OCI-LY1 (cell line): Measurements from ENCODE around the gene SEL1L3.

ENCODE experiments used
- EZH2 ChIP-seq: fragments of 200-600 bp; sonication (generic), shearing (Covaris generic); IDR thresholded peaks from 2 replicates; pipeline ENCODE4 v1.8.0; 2017; ENCODE audit warnings: borderline replicate concordance, mixed run types, mild to moderate bottlenecking, antibody characterized with exemption, low read length, moderate library complexity, mixed read lengths
- TF ChIP-seq, protein P1 (sequence below): fragments of 200-600 bp; sonication (generic), shearing (Covaris generic); IDR thresholded peaks from 2 replicates; pipeline ENCODE4 v1.5.1; 2017; ENCODE audit warnings: mild to moderate bottlenecking, antibody characterized with exemption, low read length, moderate library complexity, mixed read lengths

DNA sequence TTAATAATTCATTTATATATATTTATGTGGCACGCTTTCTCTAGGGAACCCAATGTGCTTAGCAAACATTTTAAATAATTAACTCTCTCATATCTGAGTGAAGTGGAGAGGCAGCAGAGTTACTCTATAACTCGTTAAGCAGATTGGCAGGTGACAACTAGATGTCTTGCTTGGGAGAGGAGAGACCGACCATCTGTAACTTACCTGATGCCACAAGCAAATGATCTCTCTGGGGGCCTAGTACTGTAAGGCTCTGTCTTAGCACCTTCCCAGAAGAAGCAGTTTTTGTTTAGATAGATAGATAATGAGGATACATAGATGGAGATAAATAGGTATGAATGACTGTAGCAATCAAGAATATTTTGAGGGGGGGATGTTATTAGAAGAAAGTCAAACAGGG, 11.9 kb upstream of the SEL1L3 start:
- TF ChIP-seq, protein P1, sequence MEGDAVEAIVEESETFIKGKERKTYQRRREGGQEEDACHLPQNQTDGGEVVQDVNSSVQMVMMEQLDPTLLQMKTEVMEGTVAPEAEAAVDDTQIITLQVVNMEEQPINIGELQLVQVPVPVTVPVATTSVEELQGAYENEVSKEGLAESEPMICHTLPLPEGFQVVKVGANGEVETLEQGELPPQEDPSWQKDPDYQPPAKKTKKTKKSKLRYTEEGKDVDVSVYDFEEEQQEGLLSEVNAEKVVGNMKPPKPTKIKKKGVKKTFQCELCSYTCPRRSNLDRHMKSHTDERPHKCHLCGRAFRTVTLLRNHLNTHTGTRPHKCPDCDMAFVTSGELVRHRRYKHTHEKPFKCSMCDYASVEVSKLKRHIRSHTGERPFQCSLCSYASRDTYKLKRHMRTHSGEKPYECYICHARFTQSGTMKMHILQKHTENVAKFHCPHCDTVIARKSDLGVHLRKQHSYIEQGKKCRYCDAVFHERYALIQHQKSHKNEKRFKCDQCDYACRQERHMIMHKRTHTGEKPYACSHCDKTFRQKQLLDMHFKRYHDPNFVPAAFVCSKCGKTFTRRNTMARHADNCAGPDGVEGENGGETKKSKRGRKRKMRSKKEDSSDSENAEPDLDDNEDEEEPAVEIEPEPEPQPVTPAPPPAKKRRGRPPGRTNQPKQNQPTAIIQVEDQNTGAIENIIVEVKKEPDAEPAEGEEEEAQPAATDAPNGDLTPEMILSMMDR = no peak
- no peak for TF ChIP-seq EZH2
